Measurements from ENCODE around the gene OSBP2.

DNA sequence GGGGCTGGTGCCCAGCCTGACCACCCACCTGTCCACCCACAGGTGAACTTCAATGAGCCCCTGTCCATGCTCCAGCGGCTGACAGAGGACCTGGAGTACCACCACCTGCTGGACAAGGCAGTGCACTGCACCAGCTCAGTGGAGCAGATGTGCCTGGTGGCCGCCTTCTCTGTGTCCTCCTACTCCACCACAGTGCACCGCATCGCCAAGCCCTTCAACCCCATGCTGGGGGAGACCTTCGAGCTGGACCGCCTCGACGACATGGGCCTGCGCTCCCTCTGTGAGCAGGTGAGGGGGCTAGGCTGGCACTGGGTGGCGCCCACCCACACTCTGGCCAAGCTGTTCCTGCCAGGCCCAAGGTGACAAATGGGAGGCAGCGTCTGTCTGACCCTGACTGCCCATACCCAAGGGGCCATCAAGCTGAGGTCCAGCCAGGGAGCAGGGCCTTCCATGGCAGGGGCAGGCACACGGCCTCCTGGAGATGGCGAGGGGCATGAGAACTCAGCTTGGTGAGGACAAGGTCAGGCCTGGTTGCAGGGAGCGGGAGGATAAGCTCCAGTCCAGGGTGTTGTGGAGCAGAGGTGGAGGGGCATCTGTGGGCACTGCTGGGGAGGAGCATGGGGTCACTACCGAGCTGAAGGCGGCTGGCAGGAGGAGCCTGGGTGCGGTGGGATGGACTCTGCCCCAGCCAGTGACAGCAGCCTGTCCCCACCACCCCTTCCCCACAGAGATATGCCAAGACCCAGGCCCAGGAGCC lies 196.2 kb downstream of the OSBP2 start:
- TF ChIP-seq POLR2AphosphoS5 (IDR thresholded peaks at IDR 0.05): peak in 1 of 3 donors; percentile 17
- TF ChIP-seq, protein P1, sequence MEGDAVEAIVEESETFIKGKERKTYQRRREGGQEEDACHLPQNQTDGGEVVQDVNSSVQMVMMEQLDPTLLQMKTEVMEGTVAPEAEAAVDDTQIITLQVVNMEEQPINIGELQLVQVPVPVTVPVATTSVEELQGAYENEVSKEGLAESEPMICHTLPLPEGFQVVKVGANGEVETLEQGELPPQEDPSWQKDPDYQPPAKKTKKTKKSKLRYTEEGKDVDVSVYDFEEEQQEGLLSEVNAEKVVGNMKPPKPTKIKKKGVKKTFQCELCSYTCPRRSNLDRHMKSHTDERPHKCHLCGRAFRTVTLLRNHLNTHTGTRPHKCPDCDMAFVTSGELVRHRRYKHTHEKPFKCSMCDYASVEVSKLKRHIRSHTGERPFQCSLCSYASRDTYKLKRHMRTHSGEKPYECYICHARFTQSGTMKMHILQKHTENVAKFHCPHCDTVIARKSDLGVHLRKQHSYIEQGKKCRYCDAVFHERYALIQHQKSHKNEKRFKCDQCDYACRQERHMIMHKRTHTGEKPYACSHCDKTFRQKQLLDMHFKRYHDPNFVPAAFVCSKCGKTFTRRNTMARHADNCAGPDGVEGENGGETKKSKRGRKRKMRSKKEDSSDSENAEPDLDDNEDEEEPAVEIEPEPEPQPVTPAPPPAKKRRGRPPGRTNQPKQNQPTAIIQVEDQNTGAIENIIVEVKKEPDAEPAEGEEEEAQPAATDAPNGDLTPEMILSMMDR (IDR thresholded peaks at IDR 0.05 in 8 of 11, conservative IDR thresholded peaks at IDR 0.05 in 3 of 11): peak in 10 of 11 experiments; percentile 36 to 80 (median 67)
